Body of pancreas (tissue), 4 donors: ENCODE measurements around the gene OLIG1.

Source experiments
- POLR2A ChIP-seq, 3 donors: fragments of 450-650 bp; IDR thresholded peaks; one replicate each; pipeline ENCODE4 v1.6.1; 2016; ENCODE audit warnings: antibody characterized with exemption in 3 of 3, mild to moderate bottlenecking in 2 of 3
- TF ChIP-seq, protein P1 (sequence below), 7 experiments: fragments of 450-650 bp in 4 of 7; fragments of 200-600 bp in 3 of 7; sonication (generic) in 3 of 7; IDR thresholded peaks; one replicate each; pipeline ENCODE4 v1.5.1; 2016 to 2019; ENCODE audit warnings: antibody characterized with exemption in 7 of 7

GRCh38 chr21:33069994-33070743 lies at the start of gene OLIG1:
- TF ChIP-seq, protein P1, sequence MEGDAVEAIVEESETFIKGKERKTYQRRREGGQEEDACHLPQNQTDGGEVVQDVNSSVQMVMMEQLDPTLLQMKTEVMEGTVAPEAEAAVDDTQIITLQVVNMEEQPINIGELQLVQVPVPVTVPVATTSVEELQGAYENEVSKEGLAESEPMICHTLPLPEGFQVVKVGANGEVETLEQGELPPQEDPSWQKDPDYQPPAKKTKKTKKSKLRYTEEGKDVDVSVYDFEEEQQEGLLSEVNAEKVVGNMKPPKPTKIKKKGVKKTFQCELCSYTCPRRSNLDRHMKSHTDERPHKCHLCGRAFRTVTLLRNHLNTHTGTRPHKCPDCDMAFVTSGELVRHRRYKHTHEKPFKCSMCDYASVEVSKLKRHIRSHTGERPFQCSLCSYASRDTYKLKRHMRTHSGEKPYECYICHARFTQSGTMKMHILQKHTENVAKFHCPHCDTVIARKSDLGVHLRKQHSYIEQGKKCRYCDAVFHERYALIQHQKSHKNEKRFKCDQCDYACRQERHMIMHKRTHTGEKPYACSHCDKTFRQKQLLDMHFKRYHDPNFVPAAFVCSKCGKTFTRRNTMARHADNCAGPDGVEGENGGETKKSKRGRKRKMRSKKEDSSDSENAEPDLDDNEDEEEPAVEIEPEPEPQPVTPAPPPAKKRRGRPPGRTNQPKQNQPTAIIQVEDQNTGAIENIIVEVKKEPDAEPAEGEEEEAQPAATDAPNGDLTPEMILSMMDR (IDR thresholded peaks at IDR 0.05), result no peak
- TF ChIP-seq POLR2A (IDR thresholded peaks at IDR 0.05), result no peak
